Choroid plexus epithelial cell (primary cell): ENCODE measurements around the gene PMF1.

ENCODE experiments used
- DNase-seq: peaks from one replicate; pipeline ENCODE4 v3.0.0-alpha.2; 2010; ENCODE audit warnings: low read depth
- H3K4me3 ChIP-seq: 2 replicates; pipeline ENCODE4 v1.5.1; 2011; ENCODE audit warnings: low read depth, mild to moderate bottlenecking, control low read depth, low read length, moderate library complexity
- CTCF ChIP-seq: conservative IDR thresholded peaks from 2 replicates; pipeline ENCODE4 v1.5.1; 2011; ENCODE audit warnings: low read depth, mild to moderate bottlenecking, control low read depth, inconsistent platforms, low read length, moderate library complexity

The PMF1 gene

GRCh38 chr1:156229809-156230472 lies 17.1 kb downstream of the PMF1 start:
- DNase-seq = no peak
- H3K4me3 ChIP-seq = no peak overlapping the region
- no peak for TF ChIP-seq CTCF

- DNase-seq = no peak
- no peak overlapping the region for H3K4me3 ChIP-seq
- no peak for TF ChIP-seq CTCF
These were observed 17.6 kb downstream of the PMF1 start for GRCh38 chr1:156230473-156230837.

GRCh38 chr1:156232201-156232894 lies 19.5 kb downstream of the PMF1 start:
- H3K4me3 ChIP-seq = no peak overlapping the region
- no peak for DNase-seq
- TF ChIP-seq CTCF = no peak

- no peak overlapping the region for H3K4me3 ChIP-seq
- no peak for TF ChIP-seq CTCF
- DNase-seq = peak; percentile 87
These were observed 20.8 kb downstream of the PMF1 start for GRCh38 chr1:156233426-156234127.

GRCh38 chr1:156236164-156236563 lies 23.4 kb downstream of the PMF1 start:
- no peak overlapping the region for H3K4me3 ChIP-seq
- no peak for TF ChIP-seq CTCF

GRCh38 chr1:156238248-156238647 lies 25.4 kb downstream of the PMF1 start:
- TF ChIP-seq CTCF = no peak
- H3K4me3 ChIP-seq = no peak overlapping the region
- no peak for DNase-seq

More at GRCh38 chr1:156236164-156236563, 23.4 kb downstream of the PMF1 start:
- no peak for DNase-seq
